Calu3 (cell line): Measurements from ENCODE around the gene SDK2. TPM values are rescaled to one million over a fixed set of nuclear protein-coding genes. Genes with fewer than 3 reads are reported as not detected.

Source experiments
- BruUV-seq: library from RNA; stranded (reverse); fragments of 400-500 nt; replicated peaks from 2 replicates; lab custom pipeline; 2021; lab: Mats Ljungman, UMichigan
- CTCF ChIA-PET: fragments of 300-600 bp; sonication (Branson Sonifier 250); formaldehyde crosslinking; loops from one replicate; lab custom pipeline; 2022; ENCODE audit warnings: antibody characterized with exemption; lab: Charles Lee
- DNase-seq: peaks from one replicate; pipeline ENCODE4 v3.0.0; 2022
- H3K27ac Mint-ChIP-seq: one replicate; pipeline ENCODE4 v1.8.0; 2022; ENCODE audit warnings: mixed read lengths; ENCODE audit not compliant: unreplicated experiment
- H3K27me3 Mint-ChIP-seq: one replicate; pipeline ENCODE4 v1.8.0; 2022; ENCODE audit warnings: mixed read lengths; ENCODE audit not compliant: unreplicated experiment
- H3K36me3 Mint-ChIP-seq: one replicate; pipeline ENCODE4 v1.8.0; 2022; ENCODE audit warnings: mild to moderate bottlenecking, moderate library complexity, mixed read lengths; ENCODE audit not compliant: insufficient read depth, unreplicated experiment
- H3K4me1 Mint-ChIP-seq: one replicate; pipeline ENCODE4 v1.8.0; 2022; ENCODE audit warnings: mild to moderate bottlenecking, low read depth, mixed read lengths; ENCODE audit not compliant: unreplicated experiment
- H3K4me3 Mint-ChIP-seq: one replicate; pipeline ENCODE4 v1.8.0; 2022; ENCODE audit warnings: mild to moderate bottlenecking, low read depth, moderate library complexity, mixed read lengths; ENCODE audit not compliant: unreplicated experiment
- H3K9me3 Mint-ChIP-seq: one replicate; pipeline ENCODE4 v1.8.0; 2022; ENCODE audit warnings: low read depth, mixed read lengths; ENCODE audit not compliant: unreplicated experiment
- intact Hi-C: fragments of 100-400 bp; cut with micrococcal nuclease; formaldehyde crosslinking; loops from one replicate; pipeline ENCODE4 v1.10.0; 2022; ENCODE audit not compliant: unreplicated experiment
- total RNA-seq: library from RNA; stranded (reverse); gene quantifications from 2 replicates; pipeline ENCODE4 v1.2.3, GENCODE V29; 2022
- TF ChIP-seq, protein P1 (sequence below): fragments of 200-600 bp; IDR thresholded peaks from one replicate; pipeline ENCODE4 v1.8.0; 2022; ENCODE audit warnings: antibody characterized with exemption; ENCODE audit not compliant: unreplicated experiment

Gene SDK2
- total RNA-seq, 1 experiment from 2014 or later = not detected

DNA sequence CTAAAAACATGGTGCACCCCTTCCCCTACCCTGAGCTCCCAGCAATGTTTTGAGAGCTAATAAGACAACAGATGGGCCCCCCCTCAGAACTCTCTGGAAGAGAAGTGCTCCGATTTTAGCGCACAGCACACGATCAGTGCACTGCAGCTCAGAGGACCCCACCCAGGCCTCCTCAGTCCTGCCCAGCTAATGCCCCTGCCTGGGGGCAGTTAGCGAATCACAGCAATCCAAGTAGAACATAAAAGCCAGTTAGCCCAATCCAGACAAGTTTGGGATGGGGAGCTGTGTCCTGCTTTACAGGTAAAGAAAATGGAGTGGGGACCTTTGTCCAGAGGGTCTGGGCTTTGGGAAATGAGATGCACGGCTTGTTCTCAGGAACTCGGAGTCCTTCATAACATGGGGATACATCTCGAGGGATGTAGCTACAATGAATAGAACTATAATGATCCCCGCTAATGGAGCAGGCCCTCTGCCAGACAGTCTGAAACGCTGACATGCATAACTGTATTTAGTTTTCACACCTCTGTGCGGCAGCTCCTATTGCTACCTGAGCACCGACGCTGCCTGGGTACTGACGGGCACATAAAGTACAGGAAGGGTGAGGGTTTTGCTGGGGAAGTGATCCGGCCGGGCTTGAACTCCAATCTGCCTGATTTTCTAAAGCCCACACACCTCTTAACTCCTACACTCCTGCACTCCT is 302.7 kb downstream of the SDK2 start:
- BruUV-seq = TSS peak; percentile 95
- CTCF ChIA-PET = interaction anchor here (0.7 to 2.8 kb wide), 5 partner anchors 8 to 50 kb away, joined by 3 to 24 read pairs (median 5); partner anchors contain the start of gene CDC42EP4
- intact Hi-C loops = loop anchor here (2.0 kb wide), 1 partner anchor 31 kb away; no protein-coding TSS in a partner anchor
- Mint-ChIP-seq H3K27me3 (no peaks in the 10 kb centered on the region), H3K4me1 (peaks cover 25% of the 10 kb centered on the region), H3K27ac (peak overlapping the region; percentile 64), H3K9me3 (no peaks in the 10 kb centered on the region), H3K36me3 (peaks cover 21% of the 10 kb centered on the region), H3K4me3 (peak overlapping the region; percentile 30)
- no peak for DNase-seq
- TF ChIP-seq, protein P1, sequence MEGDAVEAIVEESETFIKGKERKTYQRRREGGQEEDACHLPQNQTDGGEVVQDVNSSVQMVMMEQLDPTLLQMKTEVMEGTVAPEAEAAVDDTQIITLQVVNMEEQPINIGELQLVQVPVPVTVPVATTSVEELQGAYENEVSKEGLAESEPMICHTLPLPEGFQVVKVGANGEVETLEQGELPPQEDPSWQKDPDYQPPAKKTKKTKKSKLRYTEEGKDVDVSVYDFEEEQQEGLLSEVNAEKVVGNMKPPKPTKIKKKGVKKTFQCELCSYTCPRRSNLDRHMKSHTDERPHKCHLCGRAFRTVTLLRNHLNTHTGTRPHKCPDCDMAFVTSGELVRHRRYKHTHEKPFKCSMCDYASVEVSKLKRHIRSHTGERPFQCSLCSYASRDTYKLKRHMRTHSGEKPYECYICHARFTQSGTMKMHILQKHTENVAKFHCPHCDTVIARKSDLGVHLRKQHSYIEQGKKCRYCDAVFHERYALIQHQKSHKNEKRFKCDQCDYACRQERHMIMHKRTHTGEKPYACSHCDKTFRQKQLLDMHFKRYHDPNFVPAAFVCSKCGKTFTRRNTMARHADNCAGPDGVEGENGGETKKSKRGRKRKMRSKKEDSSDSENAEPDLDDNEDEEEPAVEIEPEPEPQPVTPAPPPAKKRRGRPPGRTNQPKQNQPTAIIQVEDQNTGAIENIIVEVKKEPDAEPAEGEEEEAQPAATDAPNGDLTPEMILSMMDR = no peak

DNA sequence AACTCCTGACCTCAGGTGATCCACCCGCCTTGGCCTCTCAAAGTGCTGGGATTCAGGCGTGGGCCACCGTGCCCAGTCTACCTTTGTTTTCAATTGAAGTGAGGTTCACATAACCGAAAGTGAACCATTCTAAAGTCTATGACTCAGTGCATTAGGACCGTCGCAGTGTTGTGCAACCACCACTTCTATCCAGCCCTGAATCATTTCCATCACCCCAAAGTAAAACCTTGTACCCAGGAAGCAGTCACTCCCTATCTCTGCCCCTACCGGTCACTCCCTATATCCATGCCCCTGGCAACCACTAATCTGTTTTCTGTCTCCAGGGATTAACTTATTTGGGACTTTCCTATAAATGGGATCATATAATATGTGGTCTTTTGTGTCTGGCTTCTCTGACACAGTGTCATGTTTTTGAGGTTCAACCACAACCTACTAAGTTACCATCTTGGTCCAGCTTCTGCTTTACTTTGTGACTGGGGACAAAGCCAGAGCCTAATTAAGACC is 304.1 kb downstream of the SDK2 start:
- Mint-ChIP-seq H3K27me3 (no peaks in the 10 kb centered on the region), H3K27ac (peak overlapping the region; percentile 98), H3K36me3 (peaks cover 21% of the 10 kb centered on the region), H3K4me1 (peaks cover 32% of the 10 kb centered on the region), H3K9me3 (no peaks in the 10 kb centered on the region), H3K4me3 (peak overlapping the region; percentile 55)
- no TSS peak for BruUV-seq
- CTCF ChIA-PET = interaction anchor here (0.7 to 2.8 kb wide), 5 partner anchors 28 to 53 kb away, joined by 4 to 24 read pairs (median 6); partner anchors contain the start of gene CDC42EP4
- TF ChIP-seq, protein P1 = peak; percentile 23
- intact Hi-C loops = loop anchor here (1.0 to 2.0 kb wide), 2 partner anchors 29 to 47 kb away; no protein-coding TSS in a partner anchor
- peak; percentile 77 for DNase-seq

DNA sequence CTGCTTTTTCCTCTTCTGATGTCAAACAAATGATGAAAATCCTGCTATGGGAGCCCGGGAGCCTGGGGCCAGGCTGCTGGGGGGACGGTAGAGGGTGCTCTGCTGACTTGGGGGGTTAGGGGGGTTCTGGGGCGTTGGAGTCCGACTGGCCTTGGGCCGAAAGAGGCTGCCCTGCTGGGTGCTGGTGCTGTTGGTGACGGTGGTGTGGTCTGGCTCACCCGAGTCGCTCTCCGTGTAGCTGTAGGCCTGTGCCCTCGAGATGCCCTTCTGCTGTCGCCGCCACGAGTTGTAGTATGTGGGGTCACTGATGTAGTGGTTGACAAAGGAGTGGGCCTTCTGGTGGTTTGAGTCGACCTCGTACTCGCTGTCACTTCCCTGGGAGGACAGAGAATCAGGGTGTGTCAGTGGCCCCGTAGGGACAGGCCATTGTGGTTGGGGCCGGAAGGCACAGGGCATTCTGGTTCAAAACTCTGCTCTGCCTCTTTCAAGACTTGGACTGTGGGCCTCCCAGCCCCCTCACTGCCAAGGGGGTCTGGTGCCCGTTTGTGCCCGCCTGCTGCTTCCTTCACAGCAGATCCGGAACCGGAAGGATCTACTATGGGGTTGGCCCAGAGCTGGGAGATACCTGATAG is 305.6 kb downstream of the SDK2 start:
- Mint-ChIP-seq H3K27me3 (no peaks in the 10 kb centered on the region), H3K27ac (no peak overlapping the region), H3K9me3 (no peaks in the 10 kb centered on the region), H3K4me1 (peaks cover 32% of the 10 kb centered on the region), H3K36me3 (peaks cover 21% of the 10 kb centered on the region), H3K4me3 (no peak overlapping the region)
- TF ChIP-seq, protein P1 = no peak
- CTCF ChIA-PET = interaction anchor here (1.3 kb wide), 1 partner anchor 27 kb away, joined by 12 read pairs; the partner anchor contains the start of gene CDC42EP4
- intact Hi-C loops = no loop called here
- no TSS peak for BruUV-seq
- DNase-seq = no peak

DNA sequence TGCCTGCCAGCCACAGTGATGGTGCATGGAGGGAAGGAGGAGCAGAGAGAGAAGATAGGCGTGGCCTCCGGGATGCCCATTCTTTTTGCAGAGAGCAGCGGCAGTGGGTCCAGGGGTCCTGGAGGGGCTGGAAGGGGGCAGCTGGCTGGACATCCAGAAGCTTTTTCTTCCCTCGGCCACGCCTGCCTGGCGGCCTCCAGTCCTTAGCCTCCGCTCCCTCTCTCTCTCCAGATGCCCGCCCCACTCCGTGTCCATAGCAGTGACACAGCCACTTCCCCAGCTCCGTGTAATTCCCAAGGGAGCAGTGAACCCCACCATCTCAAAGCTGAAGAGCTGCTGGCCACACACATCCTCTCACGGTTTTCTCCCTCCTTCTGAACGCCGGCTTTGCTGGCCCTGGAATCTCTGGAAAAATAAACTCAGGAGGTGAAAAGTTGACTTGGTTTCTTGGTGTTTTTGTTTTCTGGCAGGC is 306.2 kb downstream of the SDK2 start:
- Mint-ChIP-seq H3K27me3 (no peaks in the 10 kb centered on the region), H3K36me3 (peaks cover 21% of the 10 kb centered on the region), H3K27ac (no peak overlapping the region), H3K4me1 (peaks cover 32% of the 10 kb centered on the region), H3K4me3 (no peak overlapping the region), H3K9me3 (no peaks in the 10 kb centered on the region)
- TF ChIP-seq, protein P1 = no peak
- intact Hi-C loops = no loop called here
- DNase-seq = no peak
- BruUV-seq = no TSS peak
- CTCF ChIA-PET = no interaction called here
